Measurements from ENCODE around the gene NPW. TPM values are rescaled to one million over a fixed set of nuclear protein-coding genes. Genes with fewer than 3 reads are reported as not detected.

Gene NPW
- total RNA-seq, 1 donor from 2014 or later, result 0.46 TPM

- DNase-seq (ENCODE audit: low read depth), result no peak
- H3K4me3 ChIP-seq (ENCODE audit: low read depth, low read length), result no peak overlapping the region
- TF ChIP-seq CTCF (conservative IDR thresholded peaks at IDR 0.05; ENCODE audit: low read depth, low read length), result no peak
These were observed 3.7 kb upstream of the NPW start for GRCh38 chr16:2015947-2016208.

DNA sequence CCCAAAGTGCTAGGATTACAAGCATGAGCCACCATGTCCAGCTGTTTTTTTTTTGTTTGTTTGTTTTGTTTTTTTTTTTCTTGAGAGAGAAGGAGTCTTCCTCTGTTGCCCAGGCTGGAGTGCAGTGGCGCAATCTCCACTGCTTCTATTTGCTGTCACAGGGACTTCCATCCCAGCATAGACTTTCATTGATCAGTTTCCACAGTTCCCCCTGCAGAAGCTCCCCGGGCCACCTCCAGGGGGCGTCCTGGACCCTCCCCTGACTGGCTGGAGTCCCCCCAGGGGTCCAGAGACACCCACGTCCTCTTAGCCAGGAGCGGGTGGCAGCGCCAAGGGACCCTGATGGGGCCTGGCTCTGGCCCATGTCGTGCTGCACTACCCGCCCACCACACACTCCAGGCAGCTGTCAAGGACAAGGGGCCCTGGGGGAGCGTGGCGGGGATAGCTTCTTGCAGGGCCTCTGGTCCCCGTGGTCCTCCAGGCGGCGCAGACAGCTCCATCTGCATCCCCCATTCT, 3.1 kb upstream of the NPW start:
- no peak overlapping the region for H3K4me3 ChIP-seq (ENCODE audit: low read depth, low read length)
- DNase-seq (ENCODE audit: low read depth), result no peak
- TF ChIP-seq CTCF (conservative IDR thresholded peaks at IDR 0.05; ENCODE audit: low read depth, low read length), result peak; percentile 52

- H3K4me3 ChIP-seq (ENCODE audit: low read depth, low read length), result no peak overlapping the region
- DNase-seq (ENCODE audit: low read depth), result no peak
- TF ChIP-seq CTCF (conservative IDR thresholded peaks at IDR 0.05; ENCODE audit: low read depth, low read length), result no peak
These were observed 591 bp downstream of the NPW start for GRCh38 chr16:2019921-2020831.

- TF ChIP-seq CTCF (conservative IDR thresholded peaks at IDR 0.05; ENCODE audit: low read depth, low read length), result no peak
- peak overlapping the region; percentile 50 for H3K4me3 ChIP-seq (ENCODE audit: low read depth, low read length)
- no peak for DNase-seq (ENCODE audit: low read depth)
These were observed 3.1 kb downstream of the NPW start for GRCh38 chr16:2022723-2023091.

DNA sequence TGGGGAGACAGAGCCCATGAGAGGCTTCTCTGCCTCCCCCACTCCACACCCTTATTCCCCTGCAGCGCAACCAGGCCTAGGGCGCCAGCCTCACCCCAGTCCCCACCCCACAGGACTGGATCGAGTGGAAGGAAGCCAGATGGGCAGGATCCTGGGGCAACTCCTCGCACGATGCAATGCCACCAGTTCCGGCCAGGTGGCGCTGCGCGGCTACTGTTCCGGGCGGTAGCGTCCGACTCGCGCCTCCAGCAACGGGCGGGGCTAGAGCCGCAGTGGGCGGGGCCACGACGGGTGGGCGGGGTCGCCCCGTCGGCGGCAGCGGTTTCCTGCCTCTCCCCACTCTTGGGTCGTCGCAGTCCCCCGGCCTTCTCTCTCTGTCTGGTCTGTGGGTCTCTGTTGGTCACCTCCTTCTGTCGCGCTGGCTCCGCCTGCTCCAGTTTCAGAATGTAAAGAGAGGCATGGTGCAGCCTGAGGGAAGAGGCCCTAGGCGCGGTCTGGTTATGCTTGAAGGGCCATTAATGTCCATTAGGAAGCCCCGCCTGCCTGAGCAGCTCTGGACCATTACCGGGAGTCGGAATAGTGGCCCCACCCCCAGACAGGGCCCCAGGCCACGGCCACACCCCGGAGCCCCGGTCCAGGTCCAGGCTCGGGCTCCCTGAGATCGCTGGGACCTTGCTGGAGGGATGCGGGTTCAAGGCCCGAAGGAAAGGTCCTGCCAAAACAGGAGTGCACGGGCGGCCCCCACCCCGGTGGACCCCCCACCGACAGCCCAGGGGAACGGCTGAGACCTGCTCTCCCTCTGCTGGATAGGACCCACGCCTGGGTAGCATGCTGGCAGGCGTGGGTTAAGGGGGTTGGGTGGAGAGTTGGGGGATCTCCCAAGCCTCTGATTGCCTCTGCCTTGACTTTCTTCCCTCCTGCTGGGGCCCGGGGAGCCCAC, 3.8 kb downstream of the NPW start:
- peak; percentile 82 for TF ChIP-seq CTCF (conservative IDR thresholded peaks at IDR 0.05; ENCODE audit: low read depth, low read length)
- DNase-seq (ENCODE audit: low read depth), result no peak
- H3K4me3 ChIP-seq (ENCODE audit: low read depth, low read length), result peak overlapping the region; percentile 50

GRCh38 chr16:2024032-2024420, 4.4 kb downstream of the NPW start:
- no peak overlapping the region for H3K4me3 ChIP-seq (ENCODE audit: low read depth, low read length)
- no peak for TF ChIP-seq CTCF (conservative IDR thresholded peaks at IDR 0.05; ENCODE audit: low read depth, low read length)
- no peak for DNase-seq (ENCODE audit: low read depth)

Measured in epithelial cell of proximal tubule (primary cell).